Skin epidermis (tissue), 12 donors: ENCODE measurements around the gene NRXN2.

Experiments
- H3K27ac ChIP-seq, 21 experiments: fragments of 200-600 bp; sonication (generic) in 11 of 21; one replicate each; pipeline ENCODE4 v1.5.0; 2020; ENCODE audit warnings: mild to moderate bottlenecking in 3 of 21, inconsistent platforms in 2 of 21, moderate library complexity in 2 of 21
- H3K4me3 ChIP-seq, 7 experiments: fragments of 200-600 bp; sonication (generic) in 2 of 7; one replicate each; pipeline ENCODE4 v1.5.0; 2020; ENCODE audit warnings: inconsistent platforms in 2 of 7, mild to moderate bottlenecking in 2 of 7, moderate library complexity in 1 of 7

NRXN2 gene

GRCh38 chr11:64585150-64585549, 137.8 kb downstream of the NRXN2 start:
- Histone ChIP-seq H3K27ac (no peak overlapping the region), H3K4me3 (no peak overlapping the region)

- Histone ChIP-seq H3K4me3 (no peak overlapping the region), H3K27ac (no peak overlapping the region)
Observed at GRCh38 chr11:64583296-64584262, 139.4 kb downstream of the NRXN2 start.

- no peak overlapping the region for H3K4me3 ChIP-seq
- H3K27ac ChIP-seq, result no peak overlapping the region
Observed at GRCh38 chr11:64582885-64583284, 140.1 kb downstream of the NRXN2 start.

- Histone ChIP-seq H3K27ac (no peak overlapping the region), H3K4me3 (no peak overlapping the region)
Observed at GRCh38 chr11:64581057-64581523, 141.9 kb downstream of the NRXN2 start.

- H3K27ac ChIP-seq, result no peak overlapping the region
- no peak overlapping the region for H3K4me3 ChIP-seq
Observed at GRCh38 chr11:64580412-64580811, 142.6 kb downstream of the NRXN2 start.

GRCh38 chr11:64577202-64577601, 145.8 kb downstream of the NRXN2 start:
- H3K27ac ChIP-seq, result no peak overlapping the region
- no peak overlapping the region for H3K4me3 ChIP-seq

GRCh38 chr11:64572143-64572542, 150.9 kb downstream of the NRXN2 start:
- Histone ChIP-seq H3K27ac (peak overlapping the region in 1 of 21 experiments; percentile 44), H3K4me3 (no peak overlapping the region)

GRCh38 chr11:64571410-64572091, 151.4 kb downstream of the NRXN2 start:
- H3K4me3 ChIP-seq, result no peak overlapping the region
- peak overlapping the region in 1 of 21 experiments; percentile 44 for H3K27ac ChIP-seq

- H3K4me3 ChIP-seq, result no peak overlapping the region
- H3K27ac ChIP-seq, result no peak overlapping the region
Observed at GRCh38 chr11:64571050-64571409, 152.0 kb downstream of the NRXN2 start.

GRCh38 chr11:64570341-64570740, 152.7 kb downstream of the NRXN2 start:
- Histone ChIP-seq H3K27ac (no peak overlapping the region), H3K4me3 (no peak overlapping the region)

GRCh38 chr11:64569300-64569970, 153.6 kb downstream of the NRXN2 start:
- no peak overlapping the region for H3K4me3 ChIP-seq
- no peak overlapping the region for H3K27ac ChIP-seq

GRCh38 chr11:64568584-64569140, 154.3 kb downstream of the NRXN2 start:
- peak overlapping the region in 1 of 21 experiments; percentile 50 for H3K27ac ChIP-seq
- H3K4me3 ChIP-seq, result no peak overlapping the region

- Histone ChIP-seq H3K27ac (peak overlapping the region in 1 of 21 experiments; percentile 50), H3K4me3 (no peak overlapping the region)
Observed at GRCh38 chr11:64568041-64568571, 154.9 kb downstream of the NRXN2 start.

- Histone ChIP-seq H3K27ac (peak overlapping the region in 3 of 21 experiments; percentile 3 to 41 (median 38)), H3K4me3 (no peak overlapping the region)
Observed at GRCh38 chr11:64566915-64567891, 155.8 kb downstream of the NRXN2 start.

GRCh38 chr11:64566042-64566914, 156.7 kb downstream of the NRXN2 start:
- peak overlapping the region in 2 of 21 experiments; percentile 3 to 41 for H3K27ac ChIP-seq

GRCh38 chr11:64564947-64565889, 157.8 kb downstream of the NRXN2 start:
- Histone ChIP-seq H3K27ac (no peak overlapping the region), H3K4me3 (no peak overlapping the region)

More at GRCh38 chr11:64566042-64566914, 156.7 kb downstream of the NRXN2 start:
- no peak overlapping the region for H3K4me3 ChIP-seq
